ENCODE measurements around the gene IL1F10.

DNA sequence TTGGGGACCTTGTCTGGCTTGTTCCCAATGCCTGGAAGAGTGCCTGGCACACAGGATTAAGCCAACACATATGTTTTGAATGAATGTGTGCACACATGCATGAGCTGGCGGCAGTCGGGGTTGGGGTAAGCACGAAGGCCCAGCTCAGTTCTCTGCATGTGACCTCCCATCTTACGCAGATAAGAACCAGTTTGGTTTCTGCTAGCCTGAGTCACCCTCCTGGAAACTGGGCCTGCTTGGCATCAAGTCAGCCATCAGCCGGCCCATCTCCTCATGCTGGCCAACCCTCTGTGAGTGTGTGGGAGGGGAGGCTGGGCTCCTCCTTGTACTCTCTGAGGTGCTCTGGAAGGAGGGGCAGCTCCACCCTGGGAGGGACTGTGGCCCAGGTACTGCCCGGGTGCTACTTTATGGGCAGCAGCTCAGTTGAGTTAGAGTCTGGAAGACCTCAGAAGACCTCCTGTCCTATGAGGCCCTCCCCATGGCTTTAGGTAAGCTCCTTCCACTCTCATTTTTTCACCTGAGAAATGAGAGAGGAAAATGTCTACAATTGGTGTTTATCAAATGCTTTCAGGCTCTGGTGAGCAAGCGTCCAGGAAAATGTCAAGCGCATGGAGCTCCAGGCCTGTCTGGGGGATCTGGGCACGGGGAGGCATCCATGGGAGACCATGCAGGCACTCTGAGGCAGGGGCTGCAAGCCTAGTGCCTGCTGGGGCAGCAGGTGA lies 49.9 kb downstream of the IL1F10 start:
- no peak for TF ChIP-seq ZNF114 (tag by site-specific recombination; IDR thresholded peaks at IDR 0.05)
- no peak for TF ChIP-seq ZBTB17 (tag by site-specific recombination; IDR thresholded peaks at IDR 0.05)
- TF ChIP-seq ZNF366 (tag by site-specific recombination; conservative IDR thresholded peaks at IDR 0.05), result no peak
- TF ChIP-seq, protein P1, sequence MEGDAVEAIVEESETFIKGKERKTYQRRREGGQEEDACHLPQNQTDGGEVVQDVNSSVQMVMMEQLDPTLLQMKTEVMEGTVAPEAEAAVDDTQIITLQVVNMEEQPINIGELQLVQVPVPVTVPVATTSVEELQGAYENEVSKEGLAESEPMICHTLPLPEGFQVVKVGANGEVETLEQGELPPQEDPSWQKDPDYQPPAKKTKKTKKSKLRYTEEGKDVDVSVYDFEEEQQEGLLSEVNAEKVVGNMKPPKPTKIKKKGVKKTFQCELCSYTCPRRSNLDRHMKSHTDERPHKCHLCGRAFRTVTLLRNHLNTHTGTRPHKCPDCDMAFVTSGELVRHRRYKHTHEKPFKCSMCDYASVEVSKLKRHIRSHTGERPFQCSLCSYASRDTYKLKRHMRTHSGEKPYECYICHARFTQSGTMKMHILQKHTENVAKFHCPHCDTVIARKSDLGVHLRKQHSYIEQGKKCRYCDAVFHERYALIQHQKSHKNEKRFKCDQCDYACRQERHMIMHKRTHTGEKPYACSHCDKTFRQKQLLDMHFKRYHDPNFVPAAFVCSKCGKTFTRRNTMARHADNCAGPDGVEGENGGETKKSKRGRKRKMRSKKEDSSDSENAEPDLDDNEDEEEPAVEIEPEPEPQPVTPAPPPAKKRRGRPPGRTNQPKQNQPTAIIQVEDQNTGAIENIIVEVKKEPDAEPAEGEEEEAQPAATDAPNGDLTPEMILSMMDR (tag by site-specific recombination; IDR thresholded peaks at IDR 0.05), result no peak
- TF ChIP-seq ZSCAN16 (tag by site-specific recombination; IDR thresholded peaks at IDR 0.05), result no peak
- TF ChIP-seq FEZF1 (tag by site-specific recombination; IDR thresholded peaks at IDR 0.05), result no peak
- no peak for TF ChIP-seq ZNF585B (tag by site-specific recombination; IDR thresholded peaks at IDR 0.05)
- TF ChIP-seq, protein P2, sequence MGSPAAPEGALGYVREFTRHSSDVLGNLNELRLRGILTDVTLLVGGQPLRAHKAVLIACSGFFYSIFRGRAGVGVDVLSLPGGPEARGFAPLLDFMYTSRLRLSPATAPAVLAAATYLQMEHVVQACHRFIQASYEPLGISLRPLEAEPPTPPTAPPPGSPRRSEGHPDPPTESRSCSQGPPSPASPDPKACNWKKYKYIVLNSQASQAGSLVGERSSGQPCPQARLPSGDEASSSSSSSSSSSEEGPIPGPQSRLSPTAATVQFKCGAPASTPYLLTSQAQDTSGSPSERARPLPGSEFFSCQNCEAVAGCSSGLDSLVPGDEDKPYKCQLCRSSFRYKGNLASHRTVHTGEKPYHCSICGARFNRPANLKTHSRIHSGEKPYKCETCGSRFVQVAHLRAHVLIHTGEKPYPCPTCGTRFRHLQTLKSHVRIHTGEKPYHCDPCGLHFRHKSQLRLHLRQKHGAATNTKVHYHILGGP (tag by site-specific recombination; IDR thresholded peaks at IDR 0.05), result no peak
- no peak for TF ChIP-seq MEIS1 (CRISPR knock-in tag; IDR thresholded peaks at IDR 0.05; ENCODE audit: borderline replicate concordance)
- no peak for TF ChIP-seq RBAK (tag by site-specific recombination; IDR thresholded peaks at IDR 0.05)
- TF ChIP-seq ZNF548 (tag by site-specific recombination; IDR thresholded peaks at IDR 0.05), result no peak
- TF ChIP-seq, protein P3, sequence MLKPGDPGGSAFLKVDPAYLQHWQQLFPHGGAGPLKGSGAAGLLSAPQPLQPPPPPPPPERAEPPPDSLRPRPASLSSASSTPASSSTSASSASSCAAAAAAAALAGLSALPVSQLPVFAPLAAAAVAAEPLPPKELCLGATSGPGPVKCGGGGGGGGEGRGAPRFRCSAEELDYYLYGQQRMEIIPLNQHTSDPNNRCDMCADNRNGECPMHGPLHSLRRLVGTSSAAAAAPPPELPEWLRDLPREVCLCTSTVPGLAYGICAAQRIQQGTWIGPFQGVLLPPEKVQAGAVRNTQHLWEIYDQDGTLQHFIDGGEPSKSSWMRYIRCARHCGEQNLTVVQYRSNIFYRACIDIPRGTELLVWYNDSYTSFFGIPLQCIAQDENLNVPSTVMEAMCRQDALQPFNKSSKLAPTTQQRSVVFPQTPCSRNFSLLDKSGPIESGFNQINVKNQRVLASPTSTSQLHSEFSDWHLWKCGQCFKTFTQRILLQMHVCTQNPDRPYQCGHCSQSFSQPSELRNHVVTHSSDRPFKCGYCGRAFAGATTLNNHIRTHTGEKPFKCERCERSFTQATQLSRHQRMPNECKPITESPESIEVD (tag by site-specific recombination; IDR thresholded peaks at IDR 0.05), result no peak
- TF ChIP-seq ZNF175 (tag by site-specific recombination; IDR thresholded peaks at IDR 0.05), result no peak
